ENCODE data around the gene CENPU.
"Not testable (repeated sequence)": the region's sequence is repeated elsewhere in the genome, so short reads cannot be mapped to it uniquely, and the experiment has no call there.

The CENPU gene

GRCh38 chr4:184733654-184734524 lies at the start of gene CENPU:
Gene CENPU, minus strand, starts transcription at chr4:184734096. Its CDS starts 34 bp downstream, at chr4:184734062.
- peak; percentile 93 for DNase-seq (ENCODE audit: low read depth, low spot score)
- peak; percentile 17 for TF ChIP-seq YY1 (IDR thresholded peaks at IDR 0.05; ENCODE audit: insufficient read depth, insufficient read length)
- TF ChIP-seq SUZ12 (IDR thresholded peaks at IDR 0.05; ENCODE audit: extremely low read depth, insufficient read depth, insufficient read length): no peak
- H3K9ac ChIP-seq (ENCODE audit: insufficient read length, low read depth): peak within 1 kb of the TSS; percentile 87

GRCh38 chr4:184782731-184783373 lies 49.0 kb upstream of the CENPU start:
- H3K36me3 ChIP-seq (ENCODE audit: insufficient read depth, insufficient read length, low read length): no peaks in the 10 kb centered on the region
- H3K27me3 ChIP-seq (ENCODE audit: insufficient read depth, insufficient read length): no peaks in the 10 kb centered on the region
- H3K9me3 ChIP-seq (ENCODE audit: insufficient read depth, low read length): 0 out of 2 replicates have a peak, but pooled peaks cover 6% of the 10 kb centered on the region
- H3K4me1 ChIP-seq (ENCODE audit: insufficient read depth, insufficient read length): peaks cover 2% of the 10 kb centered on the region
- no peak overlapping the region for H3K4me3 ChIP-seq (ENCODE audit: insufficient read length, low read depth)
- DNase-seq (ENCODE audit: low read depth, low spot score): no peak
- H3K9ac ChIP-seq (ENCODE audit: insufficient read length, low read depth): peak overlapping the region; percentile 21
- TF ChIP-seq YY1 (IDR thresholded peaks at IDR 0.05; ENCODE audit: insufficient read depth, insufficient read length) (no peak), ZNF274 (IDR thresholded peaks at IDR 0.05; ENCODE audit: low read depth, low read length) (no peak), SUZ12 (IDR thresholded peaks at IDR 0.05; ENCODE audit: extremely low read depth, insufficient read depth, insufficient read length) (no peak)

More at GRCh38 chr4:184733654-184734524, at the start of gene CENPU:
- H3K4me1 ChIP-seq (ENCODE audit: insufficient read depth, insufficient read length): peaks cover 3% of the 10 kb centered on the region
- peaks cover 12% of the 10 kb centered on the region for H3K36me3 ChIP-seq (ENCODE audit: insufficient read depth, insufficient read length, low read length)
- H3K4me3 ChIP-seq (ENCODE audit: insufficient read length, low read depth): peak within 1 kb of the TSS; percentile 84
- no peaks in the 10 kb centered on the region for H3K27me3 ChIP-seq (ENCODE audit: insufficient read depth, insufficient read length)
- no peaks in the 10 kb centered on the region for H3K9me3 ChIP-seq (ENCODE audit: insufficient read depth, low read length)

- DNase-seq (ENCODE audit: low read depth, low spot score); H3K27me3 ChIP-seq (ENCODE audit: insufficient read depth, insufficient read length); H3K4me3 ChIP-seq (ENCODE audit: insufficient read length, low read depth); H3K9ac ChIP-seq (ENCODE audit: insufficient read length, low read depth); H3K4me1 ChIP-seq (ENCODE audit: insufficient read depth, insufficient read length); H3K36me3 ChIP-seq (ENCODE audit: insufficient read depth, insufficient read length, low read length); H3K9me3 ChIP-seq (ENCODE audit: insufficient read depth, low read length): not testable (repeated sequence)
Measured at GRCh38 chr4:184779160-184779559, 45.3 kb upstream of the CENPU start.

GRCh38 chr4:184778325-184778724 lies 44.4 kb upstream of the CENPU start:
- H3K9me3 ChIP-seq (ENCODE audit: insufficient read depth, low read length): 0 out of 2 replicates have a peak, but pooled peaks cover 6% of the 10 kb centered on the region
- peaks cover 2% of the 10 kb centered on the region for H3K4me1 ChIP-seq (ENCODE audit: insufficient read depth, insufficient read length)
- no peak for TF ChIP-seq SUZ12 (IDR thresholded peaks at IDR 0.05; ENCODE audit: extremely low read depth, insufficient read depth, insufficient read length)
- TF ChIP-seq ZNF274 (IDR thresholded peaks at IDR 0.05; ENCODE audit: low read depth, low read length): no peak
- TF ChIP-seq YY1 (IDR thresholded peaks at IDR 0.05; ENCODE audit: insufficient read depth, insufficient read length): no peak
- H3K36me3 ChIP-seq (ENCODE audit: insufficient read depth, insufficient read length, low read length): no peaks in the 10 kb centered on the region
- H3K27me3 ChIP-seq (ENCODE audit: insufficient read depth, insufficient read length): no peaks in the 10 kb centered on the region
- H3K9ac ChIP-seq (ENCODE audit: insufficient read length, low read depth): no peak overlapping the region
- H3K4me3 ChIP-seq (ENCODE audit: insufficient read length, low read depth): no peak overlapping the region
- no peak for DNase-seq (ENCODE audit: low read depth, low spot score)

GRCh38 chr4:184776821-184777220 lies 42.9 kb upstream of the CENPU start:
- no peaks in the 10 kb centered on the region for H3K4me1 ChIP-seq (ENCODE audit: insufficient read depth, insufficient read length)
- H3K9ac ChIP-seq (ENCODE audit: insufficient read length, low read depth): no peak overlapping the region
- H3K4me3 ChIP-seq (ENCODE audit: insufficient read length, low read depth): no peak overlapping the region
- no peak for DNase-seq (ENCODE audit: low read depth, low spot score)
- no peaks in the 10 kb centered on the region for H3K27me3 ChIP-seq (ENCODE audit: insufficient read depth, insufficient read length)
- TF ChIP-seq YY1 (IDR thresholded peaks at IDR 0.05; ENCODE audit: insufficient read depth, insufficient read length) (no peak), ZNF274 (IDR thresholded peaks at IDR 0.05; ENCODE audit: low read depth, low read length) (no peak), SUZ12 (IDR thresholded peaks at IDR 0.05; ENCODE audit: extremely low read depth, insufficient read depth, insufficient read length) (no peak)
- H3K36me3 ChIP-seq (ENCODE audit: insufficient read depth, insufficient read length, low read length): no peaks in the 10 kb centered on the region
- 0 out of 2 replicates have a peak, but pooled peaks cover 6% of the 10 kb centered on the region for H3K9me3 ChIP-seq (ENCODE audit: insufficient read depth, low read length)

GRCh38 chr4:184775854-184776555 lies 42.1 kb upstream of the CENPU start:
- no peaks in the 10 kb centered on the region for H3K27me3 ChIP-seq (ENCODE audit: insufficient read depth, insufficient read length)
- H3K4me3 ChIP-seq (ENCODE audit: insufficient read length, low read depth): no peak overlapping the region
- no peak overlapping the region for H3K9ac ChIP-seq (ENCODE audit: insufficient read length, low read depth)
- no peaks in the 10 kb centered on the region for H3K4me1 ChIP-seq (ENCODE audit: insufficient read depth, insufficient read length)
- 0 out of 2 replicates have a peak, but pooled peaks cover 6% of the 10 kb centered on the region for H3K9me3 ChIP-seq (ENCODE audit: insufficient read depth, low read length)
- no peaks in the 10 kb centered on the region for H3K36me3 ChIP-seq (ENCODE audit: insufficient read depth, insufficient read length, low read length)
- TF ChIP-seq ZNF274 (IDR thresholded peaks at IDR 0.05; ENCODE audit: low read depth, low read length): no peak
- no peak for TF ChIP-seq YY1 (IDR thresholded peaks at IDR 0.05; ENCODE audit: insufficient read depth, insufficient read length)
- TF ChIP-seq SUZ12 (IDR thresholded peaks at IDR 0.05; ENCODE audit: extremely low read depth, insufficient read depth, insufficient read length): no peak
- DNase-seq (ENCODE audit: low read depth, low spot score): no peak

- H3K4me3 ChIP-seq (ENCODE audit: insufficient read length, low read depth): no peak overlapping the region
- no peaks in the 10 kb centered on the region for H3K27me3 ChIP-seq (ENCODE audit: insufficient read depth, insufficient read length)
- no peak overlapping the region for H3K9ac ChIP-seq (ENCODE audit: insufficient read length, low read depth)
- 0 out of 2 replicates have a peak, but pooled peaks cover 3% of the 10 kb centered on the region for H3K9me3 ChIP-seq (ENCODE audit: insufficient read depth, low read length)
- no peaks in the 10 kb centered on the region for H3K36me3 ChIP-seq (ENCODE audit: insufficient read depth, insufficient read length, low read length)
- no peaks in the 10 kb centered on the region for H3K4me1 ChIP-seq (ENCODE audit: insufficient read depth, insufficient read length)
- no peak for DNase-seq (ENCODE audit: low read depth, low spot score)
- TF ChIP-seq SUZ12 (IDR thresholded peaks at IDR 0.05; ENCODE audit: extremely low read depth, insufficient read depth, insufficient read length) (no peak), YY1 (IDR thresholded peaks at IDR 0.05; ENCODE audit: insufficient read depth, insufficient read length) (no peak), ZNF274 (IDR thresholded peaks at IDR 0.05; ENCODE audit: low read depth, low read length) (no peak)
Measured at GRCh38 chr4:184774152-184774551, 40.3 kb upstream of the CENPU start.
